IMR-90 (cell line): ENCODE data around the gene MYO9B. TPM values are rescaled to one million over a fixed set of nuclear protein-coding genes. Genes with fewer than 3 reads are reported as not detected.

Experiments used
- BHLHE40 ChIP-seq: fragments of 150-350 bp; IDR thresholded peaks from 2 replicates; pipeline ENCODE4 v1.6.1; 2016; ENCODE audit warnings: mild to moderate bottlenecking, low read depth, low read length
- CTCF ChIP-seq: conservative IDR thresholded peaks from 2 replicates; pipeline ENCODE4 v1.5.1; 2012; ENCODE audit warnings: mild to moderate bottlenecking, low read depth, low read length, improper control_type of control experiment
- MAFK ChIP-seq: IDR thresholded peaks from 2 replicates; pipeline ENCODE4 v1.6.1; 2012; ENCODE audit warnings: low read depth, low read length, improper control_type of control experiment
- MAZ ChIP-seq: IDR thresholded peaks from 2 replicates; pipeline ENCODE4 v1.6.1; 2012; ENCODE audit warnings: low read depth, mild to moderate bottlenecking, low read length, improper control_type of control experiment, moderate library complexity, borderline replicate concordance
- RCOR1 ChIP-seq: IDR thresholded peaks from 2 replicates; pipeline ENCODE4 v1.6.1; 2012; ENCODE audit warnings: mild to moderate bottlenecking, low read length, improper control_type of control experiment; ENCODE audit not compliant: insufficient replicate concordance
- RFX5 ChIP-seq: IDR thresholded peaks from 2 replicates; pipeline ENCODE4 v1.8.0; 2012; ENCODE audit warnings: low read depth, mild to moderate bottlenecking, low read length, moderate library complexity
- polyA plus RNA-seq, 3 experiments: library from polyadenylated mRNA; depleted of rRNA; stranded (reverse); fragments of >200 nt; gene quantifications; 2 replicates each; pipeline ENCODE4 v1.2.3, GENCODE V29; 2012; ENCODE audit warnings: low replicate concordance in 1 of 3
- total RNA-seq: library from RNA; depleted of rRNA; stranded (reverse); fragments of >200 nt; gene quantifications from 2 replicates; pipeline ENCODE4 v1.2.3, GENCODE V29; 2012

The MYO9B gene
- total and polyA plus RNA-seq, 2 of the 4 experiments (the other 2 are of a cell fraction): 61.8 to 77.8 TPM

GRCh38 chr19:17086120-17086519 lies 10.5 kb downstream of the MYO9B start (continued):
- TF ChIP-seq CTCF (no peak), RCOR1 (no peak), MAZ (no peak), RFX5 (no peak), BHLHE40 (no peak), MAFK (no peak)
